Loucy (cell line): Measurements from ENCODE around the gene ING5.

Experiments used
- EZH2phosphoT487 ChIP-seq: fragments of 200-600 bp; IDR thresholded peaks from 2 replicates; pipeline ENCODE4 v1.6.1; 2018; ENCODE audit warnings: antibody characterized with exemption, mild to moderate bottlenecking, moderate library complexity, borderline replicate concordance
- TF ChIP-seq, protein P1 (sequence below): fragments of 200-600 bp; sonication (generic); conservative IDR thresholded peaks from 2 replicates; pipeline ENCODE4 v1.5.1; 2014; ENCODE audit warnings: mild to moderate bottlenecking, antibody characterized with exemption, low read length

GRCh38 chr2:241755777-241756176 is 53.9 kb downstream of the ING5 start:
- TF ChIP-seq, protein P1, sequence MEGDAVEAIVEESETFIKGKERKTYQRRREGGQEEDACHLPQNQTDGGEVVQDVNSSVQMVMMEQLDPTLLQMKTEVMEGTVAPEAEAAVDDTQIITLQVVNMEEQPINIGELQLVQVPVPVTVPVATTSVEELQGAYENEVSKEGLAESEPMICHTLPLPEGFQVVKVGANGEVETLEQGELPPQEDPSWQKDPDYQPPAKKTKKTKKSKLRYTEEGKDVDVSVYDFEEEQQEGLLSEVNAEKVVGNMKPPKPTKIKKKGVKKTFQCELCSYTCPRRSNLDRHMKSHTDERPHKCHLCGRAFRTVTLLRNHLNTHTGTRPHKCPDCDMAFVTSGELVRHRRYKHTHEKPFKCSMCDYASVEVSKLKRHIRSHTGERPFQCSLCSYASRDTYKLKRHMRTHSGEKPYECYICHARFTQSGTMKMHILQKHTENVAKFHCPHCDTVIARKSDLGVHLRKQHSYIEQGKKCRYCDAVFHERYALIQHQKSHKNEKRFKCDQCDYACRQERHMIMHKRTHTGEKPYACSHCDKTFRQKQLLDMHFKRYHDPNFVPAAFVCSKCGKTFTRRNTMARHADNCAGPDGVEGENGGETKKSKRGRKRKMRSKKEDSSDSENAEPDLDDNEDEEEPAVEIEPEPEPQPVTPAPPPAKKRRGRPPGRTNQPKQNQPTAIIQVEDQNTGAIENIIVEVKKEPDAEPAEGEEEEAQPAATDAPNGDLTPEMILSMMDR = no peak
- no peak for TF ChIP-seq EZH2phosphoT487
